ENCODE measurements around the gene AIPL1. TPM values are rescaled to one million over a fixed set of nuclear protein-coding genes. Genes with fewer than 3 reads are reported as not detected.

The AIPL1 gene
- total RNA-seq, 1 donor from 2014 or later: 0.10 TPM

Other genes with a start within 250 kb of the AIPL1 start
- 9.0 TPM for gene PIMREG, start 9.3 kb upstream of the AIPL1 start, total RNA-seq
- 6.0 TPM for gene PITPNM3, start 121.4 kb upstream of the AIPL1 start, total RNA-seq
- 20.0 TPM for gene KIAA0753, start 205.6 kb upstream of the AIPL1 start, total RNA-seq
- gene TXNDC17, start 205.9 kb upstream of the AIPL1 start, total RNA-seq: 25.2 TPM
- 7.4 TPM for gene MED31, start 216.5 kb upstream of the AIPL1 start, total RNA-seq
- gene C17orf100, start 216.6 kb upstream of the AIPL1 start, total RNA-seq: 0.89 TPM